Measurements from ENCODE around the gene COL9A2. TPM values are rescaled to one million over a fixed set of nuclear protein-coding genes. Genes with fewer than 3 reads are reported as not detected.

Gene COL9A2
- total RNA-seq, 2 donors from 2014 or later, result 27.4 to 36.3 TPM

DNA sequence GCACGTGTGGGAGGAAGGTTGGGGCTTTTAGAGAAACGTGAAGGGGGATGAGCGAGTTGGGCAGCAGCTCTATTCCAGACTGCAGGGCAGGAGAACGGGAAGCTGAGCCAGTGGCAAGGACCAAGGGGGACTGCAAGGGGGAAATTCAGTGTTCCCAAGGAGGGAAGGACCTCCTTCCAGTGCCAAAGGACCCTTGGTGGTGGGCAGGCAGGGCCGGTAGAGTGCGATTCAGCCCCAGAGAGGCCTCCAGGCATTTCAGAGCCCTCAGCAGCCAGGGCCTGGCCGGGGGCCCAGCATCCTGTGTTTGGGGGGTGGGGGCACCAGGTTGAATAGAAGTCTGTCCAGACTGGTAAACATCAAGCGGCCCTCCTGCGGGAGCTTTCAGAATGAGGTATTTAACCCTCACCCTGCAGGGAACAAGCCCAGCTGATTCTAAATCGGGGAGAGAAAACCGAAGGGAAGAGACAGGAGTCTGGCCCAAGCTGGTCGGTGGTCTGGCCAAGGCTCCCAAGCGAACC is 2.3 kb downstream of the COL9A2 start:
- H3K9me3 Mint-ChIP-seq, result no peaks in the 10 kb centered on the region

DNA sequence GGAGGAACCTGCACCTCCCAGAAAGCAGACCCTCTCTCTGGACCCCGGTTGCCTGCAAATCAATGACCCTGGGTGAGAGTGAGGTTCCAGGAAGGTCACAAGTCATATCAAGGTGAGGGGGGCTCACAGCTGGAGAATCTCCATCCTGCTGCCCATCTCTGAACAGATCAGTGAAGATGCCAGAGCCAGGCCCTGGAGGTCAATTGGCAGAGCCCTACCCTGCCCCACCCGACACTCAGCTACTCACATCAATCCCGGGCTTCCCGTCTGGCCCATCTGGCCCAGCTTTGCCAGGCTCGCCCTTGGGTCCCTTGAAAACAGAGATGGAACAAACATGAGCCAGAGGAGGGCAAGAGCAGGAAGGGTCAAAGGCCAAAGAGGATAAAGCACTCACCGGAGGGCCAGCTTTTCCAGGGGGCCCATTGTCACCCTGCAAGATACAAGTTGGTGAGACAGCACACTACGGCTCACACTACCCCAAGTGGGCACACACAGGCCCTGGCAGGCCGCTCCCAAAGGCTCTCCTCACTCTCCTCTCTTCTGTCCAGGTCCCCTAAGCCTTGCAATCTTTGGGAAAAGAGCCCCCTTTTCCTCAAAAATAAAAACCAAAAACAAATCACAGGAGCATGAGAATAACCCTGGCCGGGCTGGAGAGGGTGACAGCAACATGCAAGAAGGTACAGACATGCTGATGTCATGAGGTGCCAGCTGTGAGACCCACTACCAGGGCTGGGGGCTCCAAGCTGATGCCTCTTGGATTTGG is 2.9 kb downstream of the COL9A2 start:
- DNase-seq (no peak), ATAC-seq (replicated peaks in 1 of 2) (no peak)
- Mint-ChIP-seq H3K4me1 (ENCODE audit: low read depth) (peaks cover 63% of the 10 kb centered on the region), H3K27me3 (ENCODE audit: low read depth) (peaks cover 21% of the 10 kb centered on the region), H3K4me3 (peak overlapping the region; percentile 90 to 93), H3K27ac (no peak overlapping the region), H3K36me3 (ENCODE audit: insufficient read depth in 2 of 2) (no peaks in the 10 kb centered on the region), H3K9me3 (no peaks in the 10 kb centered on the region)

More for the DNA sequence above, 2.3 kb downstream of the COL9A2 start:
- DNase-seq (no peak), ATAC-seq (replicated peaks in 1 of 2) (no peak)
- no peak overlapping the region for H3K27ac Mint-ChIP-seq
- peak overlapping the region; percentile 90 to 93 for H3K4me3 Mint-ChIP-seq
- no peaks in the 10 kb centered on the region for H3K36me3 Mint-ChIP-seq (ENCODE audit: insufficient read depth in 2 of 2)
- peaks cover 66% of the 10 kb centered on the region for H3K4me1 Mint-ChIP-seq (ENCODE audit: low read depth)
- H3K27me3 Mint-ChIP-seq (ENCODE audit: low read depth), result peaks cover 21% of the 10 kb centered on the region

DNA sequence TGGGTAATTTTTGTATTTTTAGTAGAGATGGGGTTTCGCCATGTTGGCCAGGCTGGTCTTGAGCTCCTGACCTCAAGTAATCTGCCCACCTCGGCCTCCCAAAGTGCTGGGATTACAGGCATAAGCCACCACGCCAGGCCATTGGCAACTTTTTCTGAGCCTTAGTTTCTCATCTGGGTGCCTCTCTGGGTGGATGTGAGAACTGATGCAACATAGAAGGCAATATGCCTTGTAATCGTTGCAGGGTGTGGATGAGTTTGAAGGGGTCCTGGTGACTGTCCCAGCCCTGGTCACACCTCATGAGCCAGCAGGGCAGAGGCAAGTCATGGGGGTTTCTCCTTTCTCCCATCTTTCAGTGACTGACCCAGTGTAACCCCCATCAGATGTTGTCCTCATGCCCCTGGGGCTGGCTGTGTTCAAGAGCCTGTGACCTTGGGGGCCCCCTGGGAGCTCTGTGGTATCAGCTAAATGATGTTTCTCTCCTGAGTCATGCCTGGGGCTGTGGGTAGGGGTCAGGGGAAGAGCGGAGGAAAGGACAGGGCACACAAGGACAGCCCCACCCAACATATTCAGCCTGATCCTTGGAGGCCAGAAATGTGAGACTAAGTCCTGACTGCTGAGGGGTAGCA is 3.6 kb downstream of the COL9A2 start:
- peaks cover 56% of the 10 kb centered on the region for H3K4me1 Mint-ChIP-seq (ENCODE audit: low read depth)
- ATAC-seq (replicated peaks in 1 of 2) (no peak), DNase-seq (no peak)
- H3K9me3 Mint-ChIP-seq, result no peaks in the 10 kb centered on the region
- peak overlapping the region; percentile 75 to 90 for H3K4me3 Mint-ChIP-seq
- peaks cover 16% of the 10 kb centered on the region for H3K27me3 Mint-ChIP-seq (ENCODE audit: low read depth)
- peak overlapping the region; percentile 90 for H3K27ac Mint-ChIP-seq
- no peaks in the 10 kb centered on the region for H3K36me3 Mint-ChIP-seq (ENCODE audit: insufficient read depth in 2 of 2)

DNA sequence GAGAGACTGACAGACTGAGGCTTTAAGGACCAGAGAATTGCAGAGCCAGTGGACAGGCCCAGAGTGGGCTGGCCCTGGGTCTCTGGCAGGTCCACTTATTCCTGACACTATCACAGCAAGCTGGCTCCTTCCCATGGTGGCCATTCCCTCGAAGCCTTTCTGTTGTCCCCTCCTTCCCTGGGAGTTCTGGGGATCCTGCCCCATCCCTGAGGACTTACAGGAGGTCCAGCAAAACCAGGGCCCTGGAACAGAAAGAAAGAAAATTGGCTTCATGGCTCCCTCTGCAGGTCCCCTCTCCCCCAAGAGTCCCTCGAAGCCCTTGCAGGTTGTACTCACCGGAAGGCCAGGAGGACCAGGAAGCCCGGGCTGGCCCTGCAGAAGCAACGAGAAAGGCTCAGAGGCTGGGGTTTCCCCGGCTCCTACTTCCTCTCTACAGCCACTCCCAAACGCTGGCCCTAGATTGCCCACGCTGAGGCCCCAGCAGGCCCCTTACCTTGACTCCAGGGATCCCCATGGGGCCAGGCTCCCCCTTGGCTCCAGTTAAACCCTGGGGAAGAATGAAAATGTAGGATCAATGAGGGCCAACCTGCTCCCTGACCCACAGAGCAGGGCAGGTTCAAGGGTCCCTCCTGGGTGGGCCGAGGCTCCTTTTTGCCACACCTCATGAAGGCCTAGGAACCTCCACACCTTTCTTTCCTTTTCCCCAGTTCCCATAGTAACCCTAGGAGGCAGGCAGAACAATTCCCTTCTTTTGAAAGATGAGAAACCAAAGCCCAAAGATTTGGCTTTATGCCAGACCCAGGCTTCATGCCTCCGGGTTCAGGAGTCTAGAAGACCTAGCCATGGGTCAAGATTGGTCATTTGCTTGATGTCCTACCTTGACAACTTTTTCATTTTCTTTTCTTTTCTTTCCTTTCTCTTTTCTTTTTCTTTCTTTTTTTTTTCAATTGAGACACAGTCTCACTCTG is 4.6 kb downstream of the COL9A2 start:
- ATAC-seq (replicated peaks in 1 of 2), result no peak

DNA sequence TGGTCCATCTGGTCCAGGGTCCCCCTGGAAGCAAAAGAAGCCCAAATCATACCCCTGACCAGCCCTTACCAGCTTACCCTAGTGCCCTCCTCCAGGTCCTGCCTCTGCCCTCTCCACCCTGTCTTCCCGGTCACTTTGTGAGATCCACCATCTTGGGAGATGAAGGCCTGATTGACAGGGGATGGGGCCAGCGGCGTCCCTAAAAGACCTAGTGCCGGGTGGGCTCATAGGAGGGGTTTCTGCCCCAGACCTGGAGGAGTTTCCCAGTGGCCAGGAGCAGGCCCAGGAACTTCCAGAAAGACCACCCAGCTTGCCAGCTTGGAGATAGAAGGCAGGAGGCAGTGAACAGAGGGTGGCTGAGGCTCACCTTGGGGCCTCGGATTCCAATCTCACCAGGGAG is 5.4 kb downstream of the COL9A2 start:
- H3K27ac Mint-ChIP-seq, result no peak overlapping the region
- DNase-seq (no peak), ATAC-seq (replicated peaks in 1 of 2) (no peak)
- H3K27me3 Mint-ChIP-seq (ENCODE audit: low read depth), result peaks cover 6% of the 10 kb centered on the region
- peaks cover 47% of the 10 kb centered on the region for H3K4me1 Mint-ChIP-seq (ENCODE audit: low read depth)
- H3K36me3 Mint-ChIP-seq (ENCODE audit: insufficient read depth in 2 of 2), result no peaks in the 10 kb centered on the region
- H3K4me3 Mint-ChIP-seq, result peak overlapping the region; percentile 53 to 75
- no peaks in the 10 kb centered on the region for H3K9me3 Mint-ChIP-seq

More for the DNA sequence above, 4.6 kb downstream of the COL9A2 start:
- peak overlapping the region; percentile 75 to 90 for H3K4me3 Mint-ChIP-seq
- no peaks in the 10 kb centered on the region for H3K36me3 Mint-ChIP-seq (ENCODE audit: insufficient read depth in 2 of 2)
- H3K4me1 Mint-ChIP-seq (ENCODE audit: low read depth), result peaks cover 49% of the 10 kb centered on the region
- peak; percentile 53 to 61 for DNase-seq
- peaks cover 8% of the 10 kb centered on the region for H3K27me3 Mint-ChIP-seq (ENCODE audit: low read depth)
- peak overlapping the region; percentile 90 for H3K27ac Mint-ChIP-seq
- no peaks in the 10 kb centered on the region for H3K9me3 Mint-ChIP-seq

DNA sequence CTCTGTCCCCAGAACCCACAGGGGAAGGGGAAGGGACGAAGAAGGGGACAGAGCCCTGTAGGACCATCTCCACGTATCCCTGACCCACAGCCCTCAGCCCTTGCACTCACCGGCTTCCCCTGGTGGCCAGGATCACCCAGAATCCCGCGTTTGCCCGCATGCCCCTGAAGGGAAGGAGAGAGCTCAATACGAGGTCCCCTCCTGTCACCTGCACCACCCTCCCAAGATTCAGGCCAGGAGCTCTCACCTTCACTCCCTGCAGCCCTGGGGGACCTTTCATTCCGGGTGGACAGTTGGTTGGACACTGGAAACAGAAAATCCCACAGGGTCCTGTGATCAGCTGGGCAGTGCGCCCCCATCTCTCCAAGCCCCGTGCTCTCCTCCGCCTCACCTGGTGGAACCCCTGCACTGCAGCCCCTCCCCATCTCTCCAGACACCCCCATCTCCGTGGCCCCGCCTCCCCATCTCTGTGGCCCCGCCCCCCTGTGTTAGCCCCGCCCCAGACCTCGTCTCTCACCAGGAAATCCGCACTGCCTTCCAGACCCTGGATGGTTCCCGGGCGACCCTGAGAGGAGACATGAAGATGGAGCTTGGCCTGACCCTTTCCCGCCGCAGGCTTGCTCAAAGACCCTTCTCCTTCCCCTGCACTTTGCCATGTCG is 6.0 kb downstream of the COL9A2 start:
- no peak for DNase-seq
- no peaks in the 10 kb centered on the region for H3K9me3 Mint-ChIP-seq
- peaks cover 46% of the 10 kb centered on the region for H3K4me1 Mint-ChIP-seq (ENCODE audit: low read depth)

DNA sequence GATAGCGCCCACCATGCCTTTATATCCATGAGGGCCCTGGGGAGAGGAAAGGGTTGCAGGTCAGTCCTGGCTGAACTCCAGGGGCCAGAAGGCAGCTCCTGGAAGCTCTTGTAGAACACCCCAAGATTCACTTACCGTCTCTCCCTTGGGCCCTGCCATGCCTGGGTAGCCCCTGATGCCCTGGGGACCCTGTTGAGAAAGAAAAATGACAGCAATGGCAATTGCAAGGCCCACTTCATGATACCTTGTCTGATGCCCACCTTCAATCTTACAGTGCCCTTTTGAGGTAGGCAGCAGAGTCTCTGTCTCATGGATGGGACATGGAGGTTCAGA is 7.0 kb downstream of the COL9A2 start:
- DNase-seq (no peak), ATAC-seq (replicated peaks in 1 of 2) (no peak)
- Mint-ChIP-seq H3K4me1 (ENCODE audit: low read depth) (peaks cover 37% of the 10 kb centered on the region), H3K4me3 (no peak overlapping the region), H3K27ac (no peak overlapping the region), H3K36me3 (ENCODE audit: insufficient read depth in 2 of 2) (no peaks in the 10 kb centered on the region), H3K9me3 (no peaks in the 10 kb centered on the region), H3K27me3 (ENCODE audit: low read depth) (no peaks in the 10 kb centered on the region)

More for the DNA sequence above, 6.0 kb downstream of the COL9A2 start:
- Mint-ChIP-seq H3K27me3 (ENCODE audit: low read depth) (peaks cover 6% of the 10 kb centered on the region), H3K27ac (no peak overlapping the region), H3K36me3 (ENCODE audit: insufficient read depth in 2 of 2) (no peaks in the 10 kb centered on the region), H3K4me3 (peak overlapping the region in 1 of 2 donors; percentile 53)
- ATAC-seq (replicated peaks in 1 of 2), result no peak

DNA sequence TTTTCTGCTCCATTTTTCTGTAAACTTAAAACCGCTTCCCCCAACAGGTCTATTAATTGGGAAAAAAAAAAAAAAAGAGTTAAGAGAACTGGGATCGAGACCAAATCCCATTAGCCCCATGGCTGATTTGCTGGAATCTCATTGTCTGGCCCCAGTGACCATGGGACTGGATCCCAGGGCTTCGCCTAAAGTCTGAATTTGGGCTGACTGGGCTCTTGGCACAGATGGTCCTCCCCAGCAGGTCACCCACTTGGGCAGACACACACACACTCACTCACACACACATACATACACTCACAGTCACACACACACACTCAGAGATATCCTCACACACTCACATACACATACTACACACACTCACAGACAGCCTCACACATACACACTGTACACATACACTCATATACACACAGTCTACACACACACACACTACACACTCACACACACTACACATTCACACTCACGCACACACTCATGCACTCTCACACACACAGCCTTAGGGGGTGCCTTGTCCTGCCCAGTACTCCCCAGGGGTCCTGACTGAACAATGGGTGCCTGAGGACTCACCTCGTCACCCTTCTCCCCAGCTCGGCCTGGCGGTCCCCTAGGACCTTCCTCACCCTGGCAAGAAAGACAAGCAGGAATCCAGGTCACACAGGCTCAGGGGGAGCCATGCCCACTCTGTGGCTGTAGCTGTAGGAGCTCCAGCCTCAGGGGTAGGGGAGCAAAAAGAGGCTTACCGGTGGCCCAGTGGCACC is 7.5 kb downstream of the COL9A2 start:
- no peak for DNase-seq
- H3K36me3 Mint-ChIP-seq (ENCODE audit: insufficient read depth in 2 of 2), result no peaks in the 10 kb centered on the region
- ATAC-seq (replicated peaks in 1 of 2), result no peak
- no peak overlapping the region for H3K27ac Mint-ChIP-seq
- peaks cover 32% of the 10 kb centered on the region for H3K4me1 Mint-ChIP-seq (ENCODE audit: low read depth)
- no peak overlapping the region for H3K4me3 Mint-ChIP-seq
- H3K27me3 Mint-ChIP-seq (ENCODE audit: low read depth), result no peaks in the 10 kb centered on the region
- no peaks in the 10 kb centered on the region for H3K9me3 Mint-ChIP-seq

DNA sequence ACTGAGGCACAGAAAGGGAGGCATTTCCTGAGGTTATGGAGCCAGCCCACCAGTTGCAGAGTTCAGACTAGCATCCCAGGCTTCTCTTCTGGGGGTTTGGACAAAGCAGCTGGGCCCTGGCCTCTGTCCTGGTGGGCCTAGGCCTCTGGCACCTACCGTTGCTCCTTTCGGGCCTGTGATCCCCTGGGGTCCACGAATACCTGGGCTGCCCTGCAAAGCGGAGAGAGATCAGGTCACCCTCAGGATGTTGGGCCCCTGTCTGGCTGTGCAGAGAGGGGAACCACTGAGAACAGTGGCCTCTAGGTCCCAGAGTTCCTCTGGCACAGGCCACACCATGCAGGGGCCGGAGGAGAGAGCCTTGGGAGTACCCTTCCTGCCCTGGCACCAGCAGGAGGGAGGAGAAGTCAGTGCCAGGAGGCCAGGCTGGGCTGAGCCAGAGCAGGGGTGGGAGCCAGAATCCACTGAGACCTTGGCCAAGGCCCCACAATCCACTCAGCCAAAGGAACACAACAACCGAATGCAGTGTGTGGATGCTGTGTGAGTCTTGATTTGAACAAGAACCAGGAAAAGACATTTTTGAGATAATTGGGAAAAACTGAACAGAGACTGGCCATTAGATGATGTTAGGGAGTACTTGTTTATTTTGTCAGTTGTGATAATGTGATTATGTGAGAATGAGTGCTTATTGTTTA is 8.9 kb downstream of the COL9A2 start:
- Mint-ChIP-seq H3K36me3 (ENCODE audit: insufficient read depth in 2 of 2) (no peaks in the 10 kb centered on the region), H3K4me1 (ENCODE audit: low read depth) (peaks cover 18% of the 10 kb centered on the region), H3K27me3 (ENCODE audit: low read depth) (no peaks in the 10 kb centered on the region), H3K4me3 (no peak overlapping the region), H3K9me3 (no peaks in the 10 kb centered on the region), H3K27ac (no peak overlapping the region)
- no peak for DNase-seq
- ATAC-seq (replicated peaks in 1 of 2), result no peak

DNA sequence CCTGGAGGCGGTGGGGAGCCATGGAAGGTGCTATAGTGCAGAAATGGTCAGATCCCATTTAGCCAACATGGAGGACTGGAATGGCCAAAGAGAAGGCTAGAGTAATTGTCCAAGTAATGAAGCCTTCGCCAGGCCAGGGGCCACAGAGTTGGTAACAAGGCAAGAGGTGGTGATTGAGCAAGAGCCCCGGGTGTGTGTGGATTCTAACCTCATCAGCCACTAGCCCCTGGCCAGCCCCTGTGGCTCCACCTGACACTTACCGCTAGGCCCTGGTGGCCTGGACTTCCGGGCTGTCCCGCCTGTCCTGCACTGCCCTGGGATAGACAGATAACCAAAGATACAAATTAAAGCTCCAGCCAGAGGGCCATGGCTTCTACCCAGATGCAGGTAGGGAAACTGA is 9.9 kb downstream of the COL9A2 start:
- no peak for DNase-seq
- Mint-ChIP-seq H3K27me3 (ENCODE audit: low read depth) (no peaks in the 10 kb centered on the region), H3K4me3 (no peak overlapping the region), H3K27ac (no peak overlapping the region), H3K4me1 (ENCODE audit: low read depth) (peaks cover 8% of the 10 kb centered on the region), H3K36me3 (ENCODE audit: insufficient read depth in 2 of 2) (no peaks in the 10 kb centered on the region), H3K9me3 (no peaks in the 10 kb centered on the region)
- no peak for ATAC-seq (replicated peaks in 1 of 2)

DNA sequence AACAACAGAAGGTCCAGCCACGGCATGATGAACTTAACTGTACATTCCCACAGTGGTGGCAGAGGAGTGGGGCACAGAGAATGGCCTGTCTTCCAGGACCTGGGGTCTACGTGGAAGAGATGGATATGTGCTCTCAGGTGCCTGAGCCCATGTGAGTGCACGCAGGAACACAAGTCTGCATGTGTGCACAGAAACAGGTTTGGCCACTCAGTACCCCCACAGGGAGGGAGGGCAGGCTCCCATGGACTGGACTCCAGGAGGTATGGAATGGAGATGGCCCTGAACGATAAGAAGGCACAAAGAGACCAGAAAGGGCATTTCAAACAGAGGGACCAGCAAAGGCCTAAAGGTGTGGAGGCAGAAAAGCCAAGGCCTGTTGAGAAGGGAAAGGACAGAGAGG is 10.8 kb downstream of the COL9A2 start:
- no peak overlapping the region for H3K27ac Mint-ChIP-seq
- ATAC-seq (replicated peaks in 1 of 2) (no peak), DNase-seq (no peak)
- H3K36me3 Mint-ChIP-seq (ENCODE audit: insufficient read depth in 2 of 2), result no peaks in the 10 kb centered on the region
- H3K4me1 Mint-ChIP-seq (ENCODE audit: low read depth), result no peaks in the 10 kb centered on the region
- no peak overlapping the region for H3K4me3 Mint-ChIP-seq
- H3K9me3 Mint-ChIP-seq, result no peaks in the 10 kb centered on the region
- no peaks in the 10 kb centered on the region for H3K27me3 Mint-ChIP-seq (ENCODE audit: low read depth)

All from activated T-cell treated with anti-CD3 and anti-CD28 coated beads, Interleukin-2, amount 50 U/mL, for 72 hours (primary cell).